ENCODE data around the gene SAXO2. TPM values are rescaled to one million over a fixed set of nuclear protein-coding genes. Genes with fewer than 3 reads are reported as not detected.

SAXO2 gene
- total RNA-seq (2022; extraction: Qiagen RNA extraction) = 2.0 to 3.1 TPM (median 2.1 TPM) in 5 replicates

GRCh38 chr15:82262422-82263026, at the start of gene SAXO2, which contains the start of gene EFL1:
Gene SAXO2 (plus strand): TSS chr15:82262818. CDS start chr15:82262880, 62 bp downstream.
Gene EFL1 (minus strand): TSS chr15:82262734. CDS start chr15:82261778, 956 bp downstream.

Other genes with a start within 250 kb of the SAXO2 start
- gene MEX3B, start 216.8 kb upstream of the SAXO2 start, total RNA-seq (2022; extraction: Qiagen RNA extraction) = 3.6 to 4.6 TPM (median 4.0 TPM) in 5 replicates
- gene EFL1, start 84 bp upstream of the SAXO2 start, total RNA-seq (2022; extraction: Qiagen RNA extraction) = 19.2 to 32.1 TPM (median 20.8 TPM) in 5 replicates
- gene GOLGA6L10, start 86.7 kb downstream of the SAXO2 start, total RNA-seq (2022; extraction: Qiagen RNA extraction) = 0.28 to 0.67 TPM (median 0.43 TPM) in 5 replicates
- gene GOLGA6L9, start 167.0 kb downstream of the SAXO2 start, total RNA-seq (2022; extraction: Qiagen RNA extraction) = 1.8 to 3.0 TPM (median 1.9 TPM) in 5 replicates

Measured in A549 treated with AZD2906 at 1 μM for 4 hours (cell line).